GM23338 (cell line): ENCODE measurements around the gene RFX4. TPM values are rescaled to one million over a fixed set of nuclear protein-coding genes. Genes with fewer than 3 reads are reported as not detected.

Source experiments
- ATAC-seq: fragments of 200-7000 bp; cut with Tn5 transposase; 3 replicates; pipeline ENCODE4 v1.9.1; 2020
- DNase-seq: peaks from one replicate; pipeline ENCODE4 v3.0.0-alpha.2; 2015; ENCODE audit warnings: low spot score
- H2AFZ ChIP-seq: fragments of 200-600 bp; sonication (generic); 2 replicates; pipeline ENCODE4 v1.8.0; 2016; ENCODE audit warnings: antibody characterized with exemption, mild to moderate bottlenecking, moderate library complexity
- H3F3A ChIP-seq: fragments of 200-600 bp; sonication (generic); replicated peaks from 2 replicates; pipeline ENCODE4 v1.8.0; 2017; ENCODE audit warnings: antibody characterized with exemption, mixed run types, low read depth
- H3K27ac ChIP-seq: fragments of 200-600 bp; sonication (generic); 2 replicates; pipeline ENCODE4 v1.6.1; 2016; ENCODE audit warnings: low read depth
- H3K27me3 ChIP-seq: fragments of 200-600 bp; sonication (generic); 2 replicates; pipeline ENCODE4 v1.8.0; 2016; ENCODE audit warnings: mild to moderate bottlenecking, mixed run types, moderate library complexity; ENCODE audit not compliant: insufficient read depth
- H3K36me3 ChIP-seq: fragments of 200-600 bp; sonication (generic); 2 replicates; pipeline ENCODE4 v1.8.0; 2016; ENCODE audit warnings: mild to moderate bottlenecking; ENCODE audit not compliant: insufficient read depth
- H3K4me1 ChIP-seq: fragments of 200-600 bp; sonication (generic); 2 replicates; pipeline ENCODE4 v1.8.0; 2016; ENCODE audit warnings: mild to moderate bottlenecking, moderate library complexity; ENCODE audit not compliant: insufficient read depth
- H3K4me2 ChIP-seq: fragments of 200-600 bp; sonication (generic); 2 replicates; pipeline ENCODE4 v1.7.1; 2017; ENCODE audit warnings: mixed run types
- H3K4me3 ChIP-seq: fragments of 200-600 bp; sonication (generic); 2 replicates; pipeline ENCODE4 v1.6.1; 2016; ENCODE audit warnings: mixed run types
- H3K79me2 ChIP-seq: fragments of 200-600 bp; sonication (generic); replicated peaks from 2 replicates; pipeline ENCODE4 v1.8.0; 2017; ENCODE audit warnings: mild to moderate bottlenecking; ENCODE audit not compliant: insufficient read depth
- H3K9me2 ChIP-seq: fragments of 200-600 bp; sonication (generic); 2 replicates; pipeline ENCODE4 v1.8.0; 2017; ENCODE audit not compliant: insufficient read depth
- H4K20me1 ChIP-seq: fragments of 200-600 bp; sonication (generic); replicated peaks from 2 replicates; pipeline ENCODE4 v1.8.0; 2017; ENCODE audit warnings: mild to moderate bottlenecking; ENCODE audit not compliant: insufficient read depth
- H3K27ac Mint-ChIP-seq: 2 replicates; pipeline ENCODE4 v1.8.0; 2020; ENCODE audit warnings: inconsistent platforms, mild to moderate bottlenecking, moderate library complexity, mixed read lengths
- H3K27me3 Mint-ChIP-seq: 3 replicates; pipeline ENCODE4 v1.8.0; 2022; ENCODE audit warnings: low read depth, mild to moderate bottlenecking, moderate library complexity, mixed read lengths, inconsistent platforms; ENCODE audit not compliant: insufficient read depth, poor library complexity
- H3K36me3 Mint-ChIP-seq: 3 replicates; pipeline ENCODE4 v1.8.0; 2021; ENCODE audit warnings: low read depth, mild to moderate bottlenecking, inconsistent platforms, moderate library complexity, mixed read lengths
- H3K4me1 Mint-ChIP-seq: 3 replicates; pipeline ENCODE4 v1.8.0; 2020; ENCODE audit warnings: mild to moderate bottlenecking, inconsistent platforms, mixed read lengths
- H3K4me3 Mint-ChIP-seq: 3 replicates; pipeline ENCODE4 v1.8.0; 2021; ENCODE audit warnings: moderate library complexity, mild to moderate bottlenecking, inconsistent platforms, mixed read lengths
- H3K9me3 Mint-ChIP-seq: 3 replicates; pipeline ENCODE4 v1.8.0; 2020; ENCODE audit warnings: moderate library complexity, mild to moderate bottlenecking, inconsistent platforms, mixed read lengths
- CREB1 ChIP-seq: fragments of 250-450 bp; sonication (Bioruptor Pico); IDR thresholded peaks from 2 replicates; pipeline ENCODE4 v1.5.0; 2020; ENCODE audit warnings: low read depth, mild to moderate bottlenecking, moderate library complexity
- ETS1 ChIP-seq: IDR thresholded peaks from 2 replicates; pipeline ENCODE4 v1.6.1; 2016; ENCODE audit warnings: antibody characterized with exemption
- EZH2 ChIP-seq: fragments of 200-600 bp; sonication (generic); IDR thresholded peaks from one replicate; pipeline ENCODE4 v1.8.0; 2017; ENCODE audit warnings: antibody characterized with exemption, mild to moderate bottlenecking, low read depth; ENCODE audit not compliant: unreplicated experiment
- JUNB ChIP-seq: IDR thresholded peaks from one replicate; pipeline ENCODE4 v1.6.1; 2016; ENCODE audit warnings: antibody characterized with exemption; ENCODE audit not compliant: unreplicated experiment
- REST ChIP-seq: IDR thresholded peaks from one replicate; pipeline ENCODE4 v1.6.1; 2018; ENCODE audit warnings: antibody characterized with exemption; ENCODE audit not compliant: unreplicated experiment
- ZNF331 ChIP-seq: fragments of 250-450 bp; sonication (Bioruptor Pico); IDR thresholded peaks from 2 replicates; pipeline ENCODE4 v1.5.0; 2020; ENCODE audit warnings: low read depth, mild to moderate bottlenecking, moderate library complexity
- ZNF462 ChIP-seq: fragments of 250-450 bp; sonication (Bioruptor Pico); IDR thresholded peaks from 2 replicates; pipeline ENCODE4 v1.5.0; 2020; ENCODE audit warnings: mild to moderate bottlenecking, moderate library complexity
- polyA plus RNA-seq: library from polyadenylated mRNA; unstranded; fragments of >200 nt; fragmentation: Nextera tagmentation; extraction: Ambion mirVana; gene quantifications from 2 replicates; pipeline ENCODE4 v1.2.1, GENCODE V29; 2016
- total RNA-seq: library from RNA; depleted of rRNA; stranded (reverse); fragments of >200 nt; shearing (Covaris generic); gene quantifications from 2 replicates; pipeline ENCODE4 v1.2.3, GENCODE V29; 2014

Gene RFX4
- total and polyA plus RNA-seq, 2 experiments from 2014 or later = 0.23 TPM; not detected in 1

- Histone ChIP-seq H3K4me3 (no peak overlapping the region), H3K4me2 (no peak overlapping the region), H3K36me3 (no peaks in the 10 kb centered on the region), H3K79me2 (no peaks in the 10 kb centered on the region), H3K27me3 (no peaks in the 10 kb centered on the region), H3K4me1 (peaks cover 10% of the 10 kb centered on the region), H2AFZ (no peak overlapping the region), H3K27ac (no peak overlapping the region), H3F3A (no peaks in the 10 kb centered on the region), H4K20me1 (no peaks in the 10 kb centered on the region), H3K9me2 (no peaks in the 10 kb centered on the region)
- peaks cover 5% of the 10 kb centered on the region for H3K27me3 Mint-ChIP-seq
- DNase-seq (no peak), ATAC-seq (no peak)
- H3K4me1 Mint-ChIP-seq = peaks cover 22% of the 10 kb centered on the region
- H3K9me3 Mint-ChIP-seq = no peaks in the 10 kb centered on the region; the same call in 2 of the 3 replicates
- no peak overlapping the region for H3K27ac Mint-ChIP-seq
- H3K4me3 Mint-ChIP-seq = no peak overlapping the region
- TF ChIP-seq JUNB (no peak), ZNF331 (CRISPR knock-in tag) (no peak), REST (no peak), EZH2 (no peak)
- H3K36me3 Mint-ChIP-seq = no peaks in the 10 kb centered on the region
These were observed 165.2 kb downstream of the RFX4 start for GRCh38 chr12:106747973-106748436.

- TF ChIP-seq EZH2 (no peak), ZNF462 (CRISPR knock-in tag) (no peak), ETS1 (no peak), CREB1 (CRISPR knock-in tag) (no peak)
These were observed 167.7 kb downstream of the RFX4 start for GRCh38 chr12:106750524-106750923.

More at GRCh38 chr12:106750524-106750923, 167.7 kb downstream of the RFX4 start:
- Mint-ChIP-seq H3K9me3 (no peaks in the 10 kb centered on the region; the same call in 2 of the 3 replicates), H3K27ac (no peak overlapping the region), H3K4me1 (peaks cover 1% of the 10 kb centered on the region; the same call in 1 of the 3 replicates), H3K36me3 (no peaks in the 10 kb centered on the region), H3K27me3 (peaks cover 5% of the 10 kb centered on the region), H3K4me3 (no peak overlapping the region)
- Histone ChIP-seq H3K27me3 (no peaks in the 10 kb centered on the region), H3K4me1 (no peaks in the 10 kb centered on the region), H2AFZ (no peak overlapping the region), H3K79me2 (no peaks in the 10 kb centered on the region), H3K4me2 (no peak overlapping the region), H4K20me1 (no peaks in the 10 kb centered on the region), H3K27ac (no peak overlapping the region), H3K36me3 (no peaks in the 10 kb centered on the region), H3F3A (no peaks in the 10 kb centered on the region), H3K4me3 (no peak overlapping the region), H3K9me2 (no peaks in the 10 kb centered on the region)
- ATAC-seq (no peak), DNase-seq (no peak)
